ENCODE data around the gene SCNN1B.

SCNN1B gene

GRCh38 chr16:23324727-23325126 lies 22.6 kb downstream of the SCNN1B start:
- no peaks in the 10 kb centered on the region for H3K4me1 Mint-ChIP-seq
- H3K4me3 Mint-ChIP-seq = no peak overlapping the region
- peaks cover 4% of the 10 kb centered on the region for H3K27me3 Mint-ChIP-seq (ENCODE audit: low read depth)
- no peaks in the 10 kb centered on the region for H3K36me3 Mint-ChIP-seq (ENCODE audit: low read depth)
- no peak overlapping the region for H3K27ac Mint-ChIP-seq
- H3K9me3 Mint-ChIP-seq = no peaks in the 10 kb centered on the region
- no peak for TF ChIP-seq CTCF (IDR thresholded peaks at IDR 0.05; ENCODE audit: unreplicated experiment in 3 of 3)

DNA sequence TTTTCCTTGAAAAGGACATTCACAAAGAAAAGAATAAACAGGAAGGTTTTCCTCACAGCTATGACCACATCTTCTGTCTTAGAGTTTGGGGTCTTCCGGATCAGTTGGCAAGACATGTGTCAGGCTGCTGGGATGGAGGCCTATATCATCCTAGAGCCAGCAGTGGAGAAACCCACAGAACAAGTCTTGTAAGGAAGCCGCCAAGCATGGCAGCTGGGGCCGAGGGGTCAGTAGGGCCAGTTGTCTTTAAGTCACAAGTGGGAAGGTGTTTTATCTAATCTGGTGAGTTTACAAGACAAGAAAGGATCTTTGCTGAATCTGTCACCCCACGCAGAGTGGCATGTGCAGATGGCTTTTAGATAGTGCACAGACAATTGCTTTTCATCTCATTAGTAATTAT lies 25.7 kb downstream of the SCNN1B start:
- H3K9me3 Mint-ChIP-seq = no peaks in the 10 kb centered on the region
- no peak overlapping the region for H3K27ac Mint-ChIP-seq
- H3K4me3 Mint-ChIP-seq = no peak overlapping the region
- H3K4me1 Mint-ChIP-seq = no peaks in the 10 kb centered on the region
- no peaks in the 10 kb centered on the region for H3K36me3 Mint-ChIP-seq (ENCODE audit: low read depth)
- no peak for TF ChIP-seq CTCF (IDR thresholded peaks at IDR 0.05; ENCODE audit: unreplicated experiment in 3 of 3)
- peaks cover 8% of the 10 kb centered on the region for H3K27me3 Mint-ChIP-seq (ENCODE audit: low read depth)

DNA sequence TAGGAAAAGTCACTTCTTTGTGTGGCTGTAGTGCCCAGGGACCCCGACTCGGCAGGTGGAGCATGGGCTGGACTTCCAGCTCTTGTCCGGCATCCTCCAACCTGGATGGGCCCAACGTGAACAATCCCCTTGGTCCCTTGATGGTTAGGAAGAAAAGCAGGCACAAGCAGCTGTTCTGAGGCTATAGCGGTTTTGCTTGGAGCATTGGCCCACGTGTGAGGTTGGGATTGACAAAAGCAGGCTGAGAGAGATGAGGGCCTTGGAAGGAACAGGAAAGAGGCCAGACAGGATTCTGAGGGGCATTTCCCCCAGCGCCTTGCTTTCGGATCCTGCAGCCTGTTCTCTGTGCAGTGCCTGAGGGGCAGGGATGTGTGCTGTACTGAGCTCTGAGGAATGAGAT lies 28.1 kb downstream of the SCNN1B start:
- Mint-ChIP-seq H3K27me3 (ENCODE audit: low read depth) (peaks cover 8% of the 10 kb centered on the region), H3K27ac (no peak overlapping the region), H3K9me3 (no peaks in the 10 kb centered on the region), H3K4me1 (no peaks in the 10 kb centered on the region), H3K4me3 (no peak overlapping the region), H3K36me3 (ENCODE audit: low read depth) (no peaks in the 10 kb centered on the region)
- TF ChIP-seq CTCF (IDR thresholded peaks at IDR 0.05; ENCODE audit: unreplicated experiment in 3 of 3) = no peak

DNA sequence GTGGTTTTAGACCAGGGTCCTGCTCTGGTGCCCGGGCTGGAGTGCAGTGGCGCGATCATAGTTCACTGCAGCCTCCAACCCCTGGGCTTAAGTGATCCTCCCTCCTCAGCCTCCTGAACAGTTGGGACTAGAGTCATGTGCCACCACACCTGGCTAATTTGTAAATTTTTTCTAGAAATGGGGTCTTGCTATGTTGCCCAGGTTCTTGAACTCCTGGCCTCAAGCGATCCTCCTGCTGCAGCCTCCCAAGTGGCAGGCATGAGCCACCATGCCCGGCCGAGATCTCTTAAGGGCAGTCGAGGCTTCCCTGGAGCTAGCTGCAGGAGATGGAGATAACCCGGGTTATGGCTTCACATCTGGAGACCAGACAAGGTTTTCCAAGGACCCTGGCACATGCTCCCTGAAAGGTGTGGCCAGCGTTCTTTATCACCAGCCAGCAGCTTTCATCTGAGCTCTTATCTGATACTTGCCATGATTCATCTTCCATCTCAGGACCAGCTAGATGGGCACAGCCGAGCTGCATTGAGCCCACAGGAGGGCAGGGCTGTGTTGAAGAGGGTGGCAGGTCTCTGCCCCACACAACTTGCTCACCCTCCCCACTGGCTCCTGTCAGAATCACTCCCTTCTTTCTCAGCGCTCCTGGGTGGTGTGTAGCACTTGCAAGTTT lies 28.6 kb downstream of the SCNN1B start:
- Mint-ChIP-seq H3K9me3 (no peaks in the 10 kb centered on the region), H3K27ac (no peak overlapping the region), H3K4me1 (no peaks in the 10 kb centered on the region), H3K27me3 (ENCODE audit: low read depth) (peaks cover 9% of the 10 kb centered on the region), H3K4me3 (no peak overlapping the region), H3K36me3 (ENCODE audit: low read depth) (no peaks in the 10 kb centered on the region)
- TF ChIP-seq CTCF (IDR thresholded peaks at IDR 0.05; ENCODE audit: unreplicated experiment in 3 of 3) = no peak

DNA sequence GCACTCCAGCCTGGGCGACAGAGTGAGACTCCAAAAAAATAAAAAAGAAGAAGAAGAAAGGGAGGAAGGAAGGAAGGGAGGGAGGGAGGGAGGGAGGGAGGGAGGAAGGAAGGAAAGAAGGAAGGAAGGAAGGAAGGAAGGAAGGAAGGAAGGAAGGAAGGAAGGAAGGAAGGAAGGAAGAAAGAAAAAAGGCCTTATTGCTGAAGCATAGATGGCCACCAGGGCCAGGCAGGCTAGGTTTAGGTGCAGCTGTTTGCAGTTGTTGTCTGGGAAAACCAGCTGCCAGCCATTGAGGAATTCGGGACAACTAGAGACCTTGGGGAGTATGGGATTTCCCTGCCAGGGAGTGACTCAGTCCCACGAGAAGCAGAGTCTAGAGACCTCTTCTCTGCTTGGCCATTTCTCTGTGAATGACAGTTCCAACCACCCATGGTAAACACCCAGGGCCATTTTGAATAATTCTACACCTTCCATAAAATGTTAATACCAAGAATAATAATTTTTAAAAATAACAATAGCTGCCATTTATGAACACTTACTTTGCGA lies 31.0 kb downstream of the SCNN1B start:
- TF ChIP-seq CTCF (IDR thresholded peaks at IDR 0.05; ENCODE audit: unreplicated experiment in 3 of 3) = no peak
- Mint-ChIP-seq H3K4me1 (no peaks in the 10 kb centered on the region), H3K27ac (no peak overlapping the region), H3K9me3 (no peaks in the 10 kb centered on the region), H3K4me3 (no peak overlapping the region), H3K36me3 (ENCODE audit: low read depth) (no peaks in the 10 kb centered on the region), H3K27me3 (ENCODE audit: low read depth) (peaks cover 12% of the 10 kb centered on the region)

DNA sequence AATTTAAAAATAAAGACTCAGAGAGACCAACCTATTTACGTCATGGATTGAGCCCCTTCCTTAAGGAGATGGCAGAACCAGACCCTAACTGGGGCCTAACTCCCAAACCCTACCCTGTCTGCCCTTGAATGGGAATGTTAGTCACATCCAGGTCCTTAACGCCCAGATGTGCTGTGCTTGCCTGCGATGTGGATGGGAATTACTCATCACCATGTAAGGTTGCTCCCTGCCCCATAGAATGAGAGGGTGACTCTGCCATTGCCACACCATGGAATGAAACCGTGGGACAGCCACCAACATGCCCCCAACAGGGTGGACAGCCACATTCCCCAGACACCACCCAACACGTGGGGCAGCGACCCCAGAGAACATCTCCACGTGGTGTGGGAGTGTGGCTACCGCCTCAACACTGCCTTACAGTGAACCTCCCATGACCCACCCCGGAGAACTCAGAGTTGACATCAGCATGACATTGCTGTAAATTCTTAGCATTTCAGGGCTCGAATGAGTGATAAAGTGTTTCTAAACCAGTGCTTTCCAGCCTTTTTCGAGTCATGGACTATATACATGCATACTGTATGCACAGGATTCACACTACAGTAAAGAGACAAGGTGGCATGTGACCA lies 31.8 kb downstream of the SCNN1B start:
- Mint-ChIP-seq H3K36me3 (ENCODE audit: low read depth) (no peaks in the 10 kb centered on the region), H3K9me3 (peaks cover 2% of the 10 kb centered on the region), H3K4me3 (no peak overlapping the region), H3K27ac (no peak overlapping the region), H3K27me3 (ENCODE audit: low read depth) (peaks cover 9% of the 10 kb centered on the region), H3K4me1 (no peaks in the 10 kb centered on the region)
- no peak for TF ChIP-seq CTCF (IDR thresholded peaks at IDR 0.05; ENCODE audit: unreplicated experiment in 3 of 3)
